Upper lobe of right lung (tissue), 1 donor: ENCODE measurements around the gene PRKCQ. TPM values are rescaled to one million over a fixed set of nuclear protein-coding genes. Genes with fewer than 3 reads are reported as not detected.

ENCODE experiments used
- ATAC-seq: fragments of 200-7000 bp; cut with Tn5 transposase; one replicate; pipeline ENCODE4 v1.9.1; 2020; ENCODE audit warnings: mild to moderate bottlenecking, moderate library complexity
- DNase-seq: peaks from one replicate; pipeline ENCODE4 v3.0.0-alpha.2; 2020
- H3K27ac ChIP-seq: fragments of 200-600 bp; one replicate; pipeline ENCODE4 v1.8.0; 2022
- H3K27me3 ChIP-seq: fragments of 200-600 bp; one replicate; pipeline ENCODE4 v1.8.0; 2022; ENCODE audit warnings: mild to moderate bottlenecking
- H3K36me3 ChIP-seq: fragments of 200-600 bp; one replicate; pipeline ENCODE4 v1.8.0; 2022
- H3K4me1 ChIP-seq: fragments of 200-600 bp; one replicate; pipeline ENCODE4 v1.8.0; 2022
- H3K4me3 ChIP-seq: fragments of 200-600 bp; one replicate; pipeline ENCODE4 v1.8.0; 2022; ENCODE audit warnings: mild to moderate bottlenecking
- H3K9me3 ChIP-seq: fragments of 200-600 bp; one replicate; pipeline ENCODE4 v1.8.0; 2022
- intact Hi-C: fragments of 100-400 bp; cut with DNase I; formaldehyde crosslinking; loops from one replicate; pipeline ENCODE4 v1.11.0; 2022
- total RNA-seq: library from RNA; stranded (reverse); fragmentation: NEBNext Ultra II Directional; extraction: Animal tissue kit (Norgen Biotek cat#: 25700); gene quantifications from one replicate; pipeline ENCODE4 v1.2.1, GENCODE V29; 2021
- TF ChIP-seq, protein P1 (sequence below): fragments of 200-600 bp; IDR thresholded peaks from one replicate; pipeline ENCODE4 v1.8.0; 2022; ENCODE audit warnings: antibody characterized with exemption
- donor health status: DM: no; HTN: yes; CAD: no; lungs with severe emphysema.

The PRKCQ gene
- total RNA-seq, 1 donor from 2014 or later: 9.8 TPM

DNA sequence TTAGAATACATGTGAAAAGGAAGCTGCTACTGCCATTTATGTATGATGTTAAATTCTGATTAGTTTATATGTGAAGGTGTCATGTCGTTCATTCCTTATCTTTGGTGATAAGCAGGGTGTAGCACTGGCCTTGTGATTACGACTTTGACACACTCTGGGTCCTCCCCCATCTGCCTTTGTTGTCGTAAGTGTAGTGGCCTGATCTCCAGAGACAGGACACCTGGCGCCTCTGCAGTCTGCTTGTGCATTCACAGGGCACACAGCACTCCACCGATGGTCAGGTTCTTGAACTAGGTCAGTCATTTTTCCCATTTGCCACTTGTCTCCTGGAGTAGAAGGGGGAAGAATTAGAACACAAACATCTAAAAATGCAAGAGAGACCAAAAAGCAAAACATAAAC is 186.0 kb downstream of the PRKCQ start:
- TF ChIP-seq, protein P1, sequence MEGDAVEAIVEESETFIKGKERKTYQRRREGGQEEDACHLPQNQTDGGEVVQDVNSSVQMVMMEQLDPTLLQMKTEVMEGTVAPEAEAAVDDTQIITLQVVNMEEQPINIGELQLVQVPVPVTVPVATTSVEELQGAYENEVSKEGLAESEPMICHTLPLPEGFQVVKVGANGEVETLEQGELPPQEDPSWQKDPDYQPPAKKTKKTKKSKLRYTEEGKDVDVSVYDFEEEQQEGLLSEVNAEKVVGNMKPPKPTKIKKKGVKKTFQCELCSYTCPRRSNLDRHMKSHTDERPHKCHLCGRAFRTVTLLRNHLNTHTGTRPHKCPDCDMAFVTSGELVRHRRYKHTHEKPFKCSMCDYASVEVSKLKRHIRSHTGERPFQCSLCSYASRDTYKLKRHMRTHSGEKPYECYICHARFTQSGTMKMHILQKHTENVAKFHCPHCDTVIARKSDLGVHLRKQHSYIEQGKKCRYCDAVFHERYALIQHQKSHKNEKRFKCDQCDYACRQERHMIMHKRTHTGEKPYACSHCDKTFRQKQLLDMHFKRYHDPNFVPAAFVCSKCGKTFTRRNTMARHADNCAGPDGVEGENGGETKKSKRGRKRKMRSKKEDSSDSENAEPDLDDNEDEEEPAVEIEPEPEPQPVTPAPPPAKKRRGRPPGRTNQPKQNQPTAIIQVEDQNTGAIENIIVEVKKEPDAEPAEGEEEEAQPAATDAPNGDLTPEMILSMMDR: no peak
- DNase-seq (no peak), ATAC-seq (peak; percentile 11)
- Histone ChIP-seq H3K9me3 (no peaks in the 10 kb centered on the region), H3K4me3 (no peak overlapping the region), H3K4me1 (no peaks in the 10 kb centered on the region), H3K27me3 (no peaks in the 10 kb centered on the region), H3K27ac (no peak overlapping the region), H3K36me3 (no peaks in the 10 kb centered on the region)
- intact Hi-C loops: no loop called here

DNA sequence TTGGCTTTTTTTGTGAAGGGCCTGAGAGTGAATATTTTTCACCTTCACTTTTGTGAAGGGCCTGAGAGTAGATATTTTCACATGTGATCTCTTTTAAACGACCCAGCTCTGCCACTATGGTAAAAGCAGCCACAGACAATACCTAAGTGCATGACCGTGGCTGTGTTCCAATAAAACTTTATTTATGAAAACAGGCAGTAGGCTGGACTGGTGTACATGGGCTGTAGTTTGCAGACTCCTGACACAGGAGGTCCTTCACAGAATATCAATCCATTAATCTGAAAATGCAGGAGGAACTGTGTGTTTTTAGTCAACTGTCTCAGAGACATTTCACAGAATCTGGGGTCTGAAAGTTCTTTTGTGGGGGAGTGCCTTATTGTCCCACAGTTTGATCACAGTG is 186.9 kb downstream of the PRKCQ start:
- no peaks in the 10 kb centered on the region for H3K9me3 ChIP-seq
- TF ChIP-seq, protein P1: no peak
- no peaks in the 10 kb centered on the region for H3K36me3 ChIP-seq
- no peaks in the 10 kb centered on the region for H3K27me3 ChIP-seq
- no peak overlapping the region for H3K4me3 ChIP-seq
- no peak for DNase-seq
- no peaks in the 10 kb centered on the region for H3K4me1 ChIP-seq
- no peak for ATAC-seq
- H3K27ac ChIP-seq: no peak overlapping the region
- intact Hi-C loops: no loop called here

DNA sequence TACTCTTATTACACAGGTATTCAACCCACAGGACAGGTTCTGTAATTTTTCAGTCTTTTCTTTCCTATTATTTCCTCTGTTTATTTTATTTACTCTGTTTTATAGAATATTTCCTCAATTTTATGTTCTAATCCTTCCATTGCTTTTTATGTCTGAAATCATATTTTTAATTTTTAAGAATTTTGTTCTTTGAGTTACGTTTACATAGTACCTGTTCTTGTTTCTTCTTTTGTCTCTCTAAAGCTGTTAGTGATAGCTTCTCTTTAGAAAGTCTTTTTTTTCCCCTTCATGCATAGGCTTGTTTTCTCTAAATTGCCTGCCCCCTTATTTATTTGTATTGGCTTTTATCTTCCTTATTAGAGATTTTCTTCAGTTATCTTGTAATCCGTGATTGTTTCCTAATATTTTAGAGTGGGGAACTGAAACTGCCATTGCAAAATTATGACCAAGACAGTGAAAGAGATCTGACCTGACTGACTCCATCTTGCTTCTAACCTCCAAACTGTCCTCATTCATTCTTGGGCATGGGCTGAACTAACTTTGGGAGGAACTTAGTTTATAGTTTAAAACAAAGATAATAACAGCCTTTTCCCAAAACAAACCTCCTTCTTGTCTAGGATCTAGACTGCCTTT is 189.7 kb downstream of the PRKCQ start:
- H3K36me3 ChIP-seq: no peaks in the 10 kb centered on the region
- H3K4me1 ChIP-seq: no peaks in the 10 kb centered on the region
- no peaks in the 10 kb centered on the region for H3K9me3 ChIP-seq
- no peaks in the 10 kb centered on the region for H3K27me3 ChIP-seq
- H3K4me3 ChIP-seq: no peak overlapping the region
- intact Hi-C loops: no loop called here
- TF ChIP-seq, protein P1: no peak
- ATAC-seq: no peak
- H3K27ac ChIP-seq: no peak overlapping the region
- DNase-seq: no peak

DNA sequence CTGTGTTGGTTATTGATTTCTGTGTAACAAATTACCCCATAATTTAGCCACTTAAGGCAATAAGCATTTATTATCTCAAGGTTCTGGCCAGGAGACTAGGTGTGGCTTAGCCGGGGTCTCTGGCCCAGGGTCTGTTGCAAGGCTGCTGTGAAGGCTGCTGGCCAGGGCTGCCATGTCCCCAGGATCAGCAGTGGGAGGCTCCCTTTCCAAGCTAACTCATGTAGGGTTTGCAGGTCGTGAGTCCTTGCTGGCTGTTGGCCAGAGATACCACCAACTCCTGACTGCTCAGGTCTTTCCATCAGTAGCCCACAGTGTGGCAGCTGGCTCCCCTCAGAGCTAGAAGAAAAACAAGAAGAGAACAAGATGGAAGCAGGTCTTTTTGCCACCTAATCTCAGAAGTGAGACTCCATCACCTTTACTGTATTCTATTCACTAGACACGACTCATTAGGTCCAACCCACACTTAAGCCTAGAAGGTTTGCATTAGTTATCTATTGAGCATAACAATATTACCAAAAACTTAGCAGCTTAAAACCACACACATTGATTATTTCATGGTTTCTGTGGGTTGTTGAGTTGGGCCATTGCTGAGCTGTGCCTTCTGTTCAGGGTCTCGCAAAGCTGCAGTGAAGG is 191.7 kb downstream of the PRKCQ start:
- peaks cover 2% of the 10 kb centered on the region for H3K4me1 ChIP-seq
- H3K27me3 ChIP-seq: no peaks in the 10 kb centered on the region
- ATAC-seq: no peak
- H3K9me3 ChIP-seq: no peaks in the 10 kb centered on the region
- no peak for DNase-seq
- intact Hi-C loops: no loop called here
- no peaks in the 10 kb centered on the region for H3K36me3 ChIP-seq
- no peak overlapping the region for H3K27ac ChIP-seq
- H3K4me3 ChIP-seq: no peak overlapping the region
- TF ChIP-seq, protein P1: no peak

DNA sequence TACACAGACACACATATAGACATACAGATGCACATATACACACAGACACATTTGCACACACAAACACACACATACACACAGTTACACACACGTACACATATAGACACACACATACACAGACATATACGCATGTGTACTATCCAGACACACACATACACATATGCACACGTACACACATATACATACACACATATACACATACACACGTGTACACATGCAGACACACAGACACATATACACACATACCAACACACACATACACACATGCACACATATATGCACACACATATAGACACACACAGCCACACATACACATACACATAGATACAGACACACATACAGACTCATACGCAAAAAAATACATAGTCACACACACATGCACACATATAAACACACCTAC is 193.1 kb downstream of the PRKCQ start:
- Histone ChIP-seq H3K9me3 (no peaks in the 10 kb centered on the region), H3K4me1 (peaks cover 15% of the 10 kb centered on the region), H3K27me3 (no peaks in the 10 kb centered on the region), H3K4me3 (no peak overlapping the region), H3K27ac (no peak overlapping the region), H3K36me3 (no peaks in the 10 kb centered on the region)
- TF ChIP-seq, protein P1: no peak
- no peak for DNase-seq
- intact Hi-C loops: no loop called here
- ATAC-seq: no peak
